H1 (cell line): ENCODE data around the gene SSUH2.

Experiments used
- CBX5 ChIP-seq: fragments of 300-800, 300-1000 bp; sonication (generic); IDR thresholded peaks from 2 replicates; pipeline ENCODE4 v1.7.1; 2016; ENCODE audit warnings: antibody characterized with exemption, low read length, low read depth
- CTCF ChIP-seq, 3 experiments: IDR thresholded peaks; 1 replicate in 2 of 3; 2 replicates in 1 of 3; pipeline versions ENCODE4 v1.5.1 to v1.6.1; 2011; ENCODE audit warnings: low read length in 3 of 3, mild to moderate bottlenecking in 3 of 3, inconsistent platforms in 2 of 3, low read depth in 1 of 3, moderate library complexity in 1 of 3; ENCODE audit not compliant: insufficient read depth in 1 of 3; ENCODE audit errors: control extremely low read depth in 1 of 3
- USF2 ChIP-seq: IDR thresholded peaks from 2 replicates; pipeline ENCODE4 v1.6.1; 2011; ENCODE audit warnings: low read length, improper control_type of control experiment

- TF ChIP-seq CBX5 (no peak), USF2 (no peak), CTCF (IDR thresholded peaks at IDR 0.05; ENCODE audit: control extremely low read depth in 1 of 3, insufficient read depth in 1 of 3, low read depth in 1 of 3, low read length in 3 of 3) (no peak)
Observed at GRCh38 chr3:8627949-8628348, 16.6 kb downstream of the SSUH2 start.
